HG03064 (cell line): ENCODE measurements around the gene TTC39A.
"Not testable (repeated sequence)": the region's sequence is repeated elsewhere in the genome, so short reads cannot be mapped to it uniquely, and the experiment has no call there.

Experiments
- ATAC-seq: cut with Tn5 transposase; IDR thresholded peaks from one replicate; pipeline ENCODE4 v1.9.1; 2021; ENCODE audit warnings: low read depth; ENCODE audit not compliant: unreplicated experiment

TTC39A gene

GRCh38 chr1:51340380-51340779, 10.0 kb upstream of the TTC39A start:
- ATAC-seq = no peak

DNA sequence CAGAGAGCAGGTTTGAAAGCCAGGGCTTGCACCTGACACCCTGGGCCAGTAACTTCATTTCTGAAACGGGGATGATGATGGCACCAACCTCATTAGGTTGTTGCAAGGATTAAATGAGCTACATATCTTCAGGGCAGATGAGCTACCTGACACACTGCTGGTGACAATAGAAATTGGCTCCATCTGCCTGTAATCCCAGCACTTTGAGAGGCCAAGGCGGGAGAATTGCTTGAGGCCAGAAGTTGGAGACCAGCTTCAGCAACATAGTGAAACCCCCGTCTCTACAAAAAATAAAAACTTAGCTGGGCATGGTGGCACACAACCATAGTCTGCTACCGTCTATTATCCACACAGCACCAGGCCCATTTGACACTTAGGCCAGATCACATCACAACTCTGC, 6.3 kb upstream of the TTC39A start:
- ATAC-seq = no peak

DNA sequence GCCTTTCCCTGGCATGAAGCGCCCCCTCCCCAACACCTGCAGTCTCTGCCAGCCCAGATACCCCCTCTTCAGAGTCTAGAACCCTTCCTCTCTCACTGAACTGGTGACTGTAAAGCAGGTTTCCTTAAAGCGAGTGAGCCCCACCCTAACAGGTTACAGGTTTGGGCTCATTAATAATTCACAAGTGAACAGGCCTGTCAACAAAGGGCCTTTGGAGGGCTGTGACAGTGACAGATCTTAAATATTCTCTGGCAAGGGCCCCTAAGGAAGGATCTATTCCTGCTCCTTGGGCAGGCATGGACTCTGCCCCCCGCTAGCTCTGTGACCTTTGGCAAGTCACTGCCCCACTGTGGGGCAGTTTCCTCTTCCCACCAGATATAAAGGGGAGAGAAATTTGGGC, 5.6 kb upstream of the TTC39A start:
- ATAC-seq = no peak

DNA sequence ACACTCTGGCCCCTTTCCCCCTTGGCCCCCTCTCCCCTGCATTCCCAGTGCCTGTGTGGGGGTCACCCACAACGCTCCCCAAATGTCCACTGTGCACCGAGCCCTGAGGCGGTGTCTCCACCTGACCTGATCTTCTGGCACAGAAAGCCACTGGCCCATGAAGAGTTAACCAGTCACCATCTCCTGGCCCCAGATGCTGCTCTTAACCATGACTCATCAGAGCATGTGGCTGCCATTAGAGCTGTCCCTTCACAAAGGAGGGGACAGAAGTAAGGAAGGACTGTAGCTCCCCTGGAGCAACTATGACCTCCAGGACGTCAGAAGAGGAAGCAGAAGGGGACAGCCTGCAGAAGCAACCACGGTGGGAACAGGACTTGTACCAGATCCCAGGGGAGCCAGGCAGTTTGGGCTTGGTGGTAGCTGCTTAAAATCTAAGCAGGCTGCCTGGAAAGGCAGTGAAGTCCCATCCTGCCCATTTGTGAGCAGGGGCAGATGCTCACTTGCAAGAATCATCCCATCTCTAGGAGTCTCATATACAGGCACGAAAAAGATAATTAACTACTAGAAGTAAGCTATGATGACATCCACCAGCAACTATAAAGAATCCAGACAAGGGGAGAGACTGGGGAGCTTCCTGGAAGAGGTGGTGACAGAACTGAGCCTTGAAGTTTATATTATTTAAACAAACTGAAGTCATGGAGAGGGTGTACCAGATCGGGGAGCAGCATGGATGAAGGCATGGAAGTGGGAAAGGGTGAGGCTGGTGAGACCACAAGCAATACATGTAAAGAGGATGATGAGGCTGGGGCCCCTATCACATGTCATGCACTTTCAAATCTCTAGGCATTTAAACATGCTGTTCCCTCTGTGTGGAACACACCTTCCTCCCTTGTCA, 1.1 kb upstream of the TTC39A start:
- no peak for ATAC-seq

GRCh38 chr1:51329443-51330325, 678 bp downstream of the TTC39A start:
- no peak for ATAC-seq

GRCh38 chr1:51328926-51329325, 1.4 kb downstream of the TTC39A start:
- ATAC-seq = no peak

DNA sequence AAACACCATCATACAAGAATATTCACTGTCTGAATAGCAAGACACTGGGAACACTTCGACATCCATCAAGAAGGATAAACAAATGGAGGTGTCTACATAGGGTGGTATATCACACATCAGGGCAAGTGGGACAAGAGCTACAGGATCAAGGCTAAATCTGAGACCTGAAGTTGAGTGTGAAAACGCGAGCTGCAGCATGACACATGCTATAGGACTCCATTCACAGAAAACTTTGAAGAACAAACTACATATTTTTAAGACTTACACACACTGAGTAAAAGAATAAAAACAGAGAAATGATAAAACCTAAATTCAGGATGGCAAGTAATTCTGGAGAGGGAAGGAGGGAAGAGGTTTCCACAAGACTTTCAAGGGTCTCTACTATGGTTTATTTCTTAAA, 2.1 kb downstream of the TTC39A start:
- no peak for ATAC-seq

- no peak for ATAC-seq
These were observed 3.0 kb downstream of the TTC39A start for GRCh38 chr1:51327386-51327785.

GRCh38 chr1:51326839-51327238, 3.5 kb downstream of the TTC39A start:
- no peak for ATAC-seq

DNA sequence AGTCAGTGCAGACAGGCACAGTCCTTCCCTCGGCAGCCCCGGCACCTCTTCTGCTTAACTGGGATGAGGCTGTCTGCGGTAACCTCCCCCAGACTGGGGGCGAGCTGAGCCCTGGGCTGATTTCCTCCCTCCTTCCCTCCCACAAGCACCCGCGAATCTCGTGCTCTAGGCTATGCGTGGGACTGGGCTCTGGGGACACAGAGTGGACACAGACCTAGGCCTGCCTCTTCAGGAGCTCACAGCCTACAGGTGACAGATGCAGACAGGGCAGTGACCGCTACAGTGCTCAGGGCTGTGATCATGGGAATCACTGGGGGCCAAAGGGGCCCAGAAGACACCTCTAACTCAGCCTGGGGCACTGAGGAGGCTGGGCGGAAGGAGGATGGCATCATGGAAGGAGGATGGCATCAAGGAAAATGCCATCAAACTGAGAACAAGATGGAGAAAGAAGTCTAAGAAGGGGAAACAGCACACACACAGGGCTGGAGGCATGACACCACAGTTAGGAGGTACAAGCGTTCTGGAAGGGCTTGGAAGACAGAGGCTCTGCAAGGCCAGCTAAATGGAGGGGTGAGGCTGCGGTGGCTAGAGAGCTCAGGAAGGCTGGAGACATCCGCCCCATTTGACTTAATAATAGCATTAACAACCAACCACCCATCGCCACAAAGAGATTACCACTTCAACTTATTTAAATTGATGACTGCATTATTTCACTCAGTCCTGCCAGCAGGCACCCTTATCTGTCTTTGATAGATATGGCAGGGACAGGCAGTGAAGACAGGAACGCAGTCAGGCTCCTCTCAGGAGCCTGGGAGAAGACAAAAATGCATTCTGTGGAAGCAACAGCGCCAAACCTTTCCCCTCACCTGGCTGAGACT, 4.2 kb downstream of the TTC39A start:
- no peak for ATAC-seq

DNA sequence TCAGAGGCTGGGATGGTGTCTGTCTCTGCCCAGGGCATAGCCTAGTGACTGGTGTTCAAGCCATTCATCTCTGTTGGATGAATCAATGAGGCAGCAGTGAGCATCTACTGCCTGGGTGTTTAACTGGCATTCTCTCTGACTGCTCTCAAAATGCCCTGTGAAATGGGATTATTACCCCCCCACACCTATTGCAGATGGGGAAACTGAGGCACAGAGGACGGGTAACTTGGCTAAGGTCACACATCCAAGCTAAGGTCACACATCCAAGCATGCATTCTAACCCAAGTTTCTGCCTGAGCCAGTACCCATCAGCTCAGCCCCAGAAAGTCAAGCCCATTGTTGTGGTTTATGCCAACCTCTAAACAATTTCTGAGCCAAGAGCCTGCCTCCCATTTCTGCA, 5.0 kb downstream of the TTC39A start:
- ATAC-seq = no peak

DNA sequence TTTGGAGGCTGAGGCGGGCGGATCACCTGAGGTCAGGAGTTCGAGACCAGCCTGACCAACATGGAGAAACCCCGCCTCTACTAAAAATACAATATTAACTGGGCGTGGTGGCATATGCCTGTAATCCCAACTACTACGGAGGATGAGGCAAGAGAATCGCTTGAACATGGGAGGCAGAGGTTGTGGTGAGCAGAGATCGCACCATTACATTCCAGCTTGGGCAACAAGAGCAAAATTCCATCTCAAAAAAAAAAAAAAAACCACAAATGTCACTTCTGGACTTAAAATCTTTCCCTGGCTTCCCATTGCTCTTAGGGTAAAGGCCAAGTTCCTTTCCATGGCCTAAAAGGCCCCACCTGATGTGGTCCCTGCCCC, 5.4 kb downstream of the TTC39A start:
- not testable (repeated sequence) for ATAC-seq

DNA sequence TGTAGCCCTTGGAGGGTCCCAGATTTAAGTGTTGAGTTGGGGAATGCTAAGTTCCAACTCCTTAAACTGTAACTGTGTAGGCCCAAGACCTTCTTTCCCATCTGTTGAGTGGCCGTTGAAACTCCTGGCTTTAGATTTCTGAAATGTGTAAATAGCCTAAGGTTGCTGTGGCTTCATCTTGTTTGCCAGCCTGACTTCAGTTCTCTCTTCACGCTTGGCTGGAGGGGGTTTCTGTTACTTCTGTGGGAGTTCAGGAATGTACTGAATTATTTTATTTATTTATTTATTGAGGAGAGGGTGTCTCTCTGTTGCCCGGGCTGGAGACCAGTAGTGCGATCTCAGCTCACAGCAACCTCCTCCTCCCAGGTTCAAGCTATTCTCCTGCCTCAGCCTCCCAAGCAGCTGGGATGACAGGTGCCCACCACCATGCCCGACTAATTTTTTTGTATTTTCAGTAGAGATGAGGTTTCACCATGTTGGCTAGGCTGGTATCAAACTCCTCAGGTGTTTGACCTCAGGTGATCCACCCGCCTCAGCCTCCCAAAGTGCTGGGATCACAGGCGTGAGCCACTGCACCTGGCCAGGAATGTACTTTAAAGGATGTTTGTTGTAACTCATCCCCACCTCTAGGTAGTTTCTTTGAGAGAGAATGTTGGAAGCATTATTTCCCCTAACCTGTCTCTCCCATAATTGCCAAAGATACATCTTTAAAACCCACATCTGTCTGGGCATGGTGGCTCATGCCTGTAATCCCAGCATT, 5.9 kb downstream of the TTC39A start:
- no peak for ATAC-seq

DNA sequence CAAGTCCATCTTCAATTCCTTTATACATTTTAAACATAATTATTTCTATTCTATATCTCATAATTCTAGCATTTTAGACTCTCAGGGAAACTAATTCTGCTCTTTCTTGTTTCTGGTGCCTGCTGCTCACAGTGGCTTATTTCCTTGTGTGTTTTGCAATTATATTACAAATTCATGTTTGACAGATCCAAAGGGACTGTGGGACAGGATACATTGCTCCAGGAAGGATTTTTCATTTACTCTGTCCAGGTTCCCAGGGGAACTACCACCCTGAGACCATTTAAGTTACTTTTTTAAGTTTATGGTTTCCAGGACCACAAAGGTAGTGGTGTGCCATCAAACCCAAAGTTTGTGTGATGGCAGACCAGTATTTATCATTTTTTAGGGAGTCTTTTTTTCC, 6.6 kb downstream of the TTC39A start:
- ATAC-seq = no peak

GRCh38 chr1:51322417-51323101, 7.8 kb downstream of the TTC39A start:
- no peak for ATAC-seq

GRCh38 chr1:51321924-51322280, 8.5 kb downstream of the TTC39A start:
- no peak for ATAC-seq

- ATAC-seq = no peak
These were observed 9.1 kb downstream of the TTC39A start for GRCh38 chr1:51320967-51321923.

DNA sequence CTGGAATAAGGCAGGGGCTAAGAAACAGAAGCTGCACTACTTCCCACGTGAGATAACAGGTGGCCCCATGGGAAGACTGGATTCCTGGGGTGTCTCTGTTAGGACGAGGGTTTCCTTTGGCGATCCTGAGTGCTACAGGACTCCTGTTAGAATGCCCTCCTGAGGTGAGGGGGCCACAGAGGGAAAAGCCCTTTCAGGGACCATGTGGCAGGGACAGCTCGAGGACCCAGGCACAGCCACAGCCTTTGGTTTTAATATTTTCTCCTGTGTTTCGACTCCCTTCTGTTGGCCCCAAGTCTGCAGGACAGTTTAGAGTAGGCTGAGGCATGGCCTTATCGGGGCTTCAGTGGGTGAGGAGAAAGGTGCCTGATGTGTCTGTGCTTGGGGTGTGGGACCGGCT, 12.6 kb downstream of the TTC39A start:
- no peak for ATAC-seq

DNA sequence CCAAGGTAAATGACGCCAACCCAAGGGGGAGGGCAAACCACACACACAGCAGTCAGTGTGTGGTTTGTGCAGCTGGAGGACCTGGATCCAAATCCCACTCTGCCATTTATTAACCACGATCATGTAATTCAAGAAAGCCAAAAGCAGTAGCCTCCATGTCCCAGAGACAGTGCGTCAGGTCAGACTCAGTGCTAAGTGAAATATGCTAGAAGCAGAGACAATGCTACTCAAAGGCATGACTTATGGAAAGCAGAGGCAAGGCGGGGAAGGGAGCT, 13.6 kb downstream of the TTC39A start:
- ATAC-seq = no peak
